CD4-positive, alpha-beta T cell (primary cell): ENCODE results near the gene VSTM2B. TPM values are rescaled to one million over a fixed set of nuclear protein-coding genes. Genes with fewer than 3 reads are reported as not detected.

Source experiments
- ATAC-seq: fragments of 200-7000 bp; cut with Tn5 transposase; one replicate; pipeline ENCODE4 v1.10.0; 2022; ENCODE audit warnings: mild to moderate bottlenecking; ENCODE audit not compliant: poor library complexity
- CTCF ChIA-PET: fragments of 350-600 bp; sonication (Branson Sonifier 250); formaldehyde crosslinking; loops from one replicate; lab custom pipeline; 2021; ENCODE audit warnings: antibody characterized with exemption, inconsistent platforms; lab: Charles Lee
- POLR2A ChIA-PET: fragments of 350-600 bp; sonication (Branson Sonifier 250); formaldehyde crosslinking; loops from one replicate; lab custom pipeline; 2021; ENCODE audit warnings: antibody characterized with exemption, inconsistent platforms; lab: Charles Lee
- DNase-seq, 14 experiments: peaks; one replicate each; pipeline ENCODE4 v3.0.0-alpha.2; 2013 to 2020; ENCODE audit warnings: mixed read lengths in 2 of 14
- H3K27ac ChIP-seq, 2 donors: one replicate each; pipeline versions ENCODE4 v1.5.1 to v1.7.0; 2013; ENCODE audit warnings: low read length in 2 of 2, low read depth in 1 of 2, mild to moderate bottlenecking in 1 of 2
- H3K27me3 ChIP-seq, 2 experiments: 1 replicate in 1 of 2; 2 replicates in 1 of 2; pipeline versions ENCODE4 v1.6.1 to v1.7.0; 2013; ENCODE audit warnings: low read length in 2 of 2, control low read depth in 1 of 2, mild to moderate bottlenecking in 1 of 2, moderate library complexity in 1 of 2; ENCODE audit not compliant: insufficient read depth in 2 of 2, control insufficient read depth in 1 of 2
- H3K36me3 ChIP-seq: one replicate; pipeline ENCODE4 v1.6.1; 2013; ENCODE audit warnings: low read length, control low read depth; ENCODE audit not compliant: insufficient read depth
- H3K4me1 ChIP-seq: one replicate; pipeline ENCODE4 v1.6.1; 2013; ENCODE audit warnings: low read length, control low read depth; ENCODE audit not compliant: insufficient read depth
- H3K4me3 ChIP-seq: one replicate; pipeline ENCODE4 v1.5.1; 2013; ENCODE audit warnings: mild to moderate bottlenecking, low read length, moderate library complexity
- H3K9me3 ChIP-seq, 2 experiments: 1 replicate in 1 of 2; 2 replicates in 1 of 2; pipeline versions ENCODE4 v1.6.1 to v1.7.0; 2013; ENCODE audit warnings: low read length in 2 of 2, mild to moderate bottlenecking in 2 of 2, control low read depth in 1 of 2, moderate library complexity in 1 of 2; ENCODE audit not compliant: control insufficient read depth in 1 of 2, insufficient read depth in 1 of 2
- H3K27ac Mint-ChIP-seq: one replicate; pipeline ENCODE4 v1.8.0; 2020; ENCODE audit warnings: mixed read lengths
- H3K27me3 Mint-ChIP-seq: one replicate; pipeline ENCODE4 v1.8.0; 2021; ENCODE audit warnings: mixed read lengths
- H3K36me3 Mint-ChIP-seq: one replicate; pipeline ENCODE4 v1.8.0; 2021; ENCODE audit warnings: low read depth, mixed read lengths
- H3K4me1 Mint-ChIP-seq: one replicate; pipeline ENCODE4 v1.8.0; 2021; ENCODE audit warnings: low read depth, mixed read lengths
- H3K4me3 Mint-ChIP-seq: one replicate; pipeline ENCODE4 v1.8.0; 2020; ENCODE audit warnings: mild to moderate bottlenecking, mixed read lengths
- H3K9me3 Mint-ChIP-seq: one replicate; pipeline ENCODE4 v1.8.0; 2020; ENCODE audit warnings: mixed read lengths
- CTCF ChIP-seq: fragments of 200-600 bp; IDR thresholded peaks from one replicate; pipeline ENCODE4 v1.8.0; 2022; ENCODE audit warnings: antibody characterized with exemption, mild to moderate bottlenecking
- intact Hi-C, 2 experiments: fragments of 100-400 bp; cut with DNase I in 1 of 2; cut with micrococcal nuclease in 1 of 2; formaldehyde crosslinking; loops; one replicate each; pipeline versions ENCODE4 v1.15.1 to v1.9.0; 2023 to 2025; cut with DNase I, micrococcal nuclease
- total RNA-seq, 174 experiments: library from RNA in 2 of 174; stranded (reverse) in 2 of 174; gene quantifications; one replicate each; pipeline ENCODE4 v1.2.3 and lab custom pipeline; 2021 to 2026

The VSTM2B gene
- total RNA-seq, 2 experiments from 2014 or later = not detected

- Histone ChIP-seq H3K4me3 (no peak overlapping the region), H3K27ac (no peak overlapping the region), H3K9me3 (peaks cover 0 to 9% of the 10 kb centered on the region in 2 experiments), H3K27me3 (peaks cover 31 to 45% of the 10 kb centered on the region in 2 experiments), H3K4me1 (peaks cover 7% of the 10 kb centered on the region), H3K36me3 (no peaks in the 10 kb centered on the region)
- ATAC-seq (no peak), DNase-seq (no peak)
- intact Hi-C loops = no loop called here
- POLR2A ChIA-PET = no interaction called here
- no peaks in the 10 kb centered on the region for H3K9me3 Mint-ChIP-seq
- H3K36me3 Mint-ChIP-seq = no peaks in the 10 kb centered on the region
- H3K4me3 Mint-ChIP-seq = no peak overlapping the region
- no peak for TF ChIP-seq CTCF
- peaks cover 66% of the 10 kb centered on the region for H3K27me3 Mint-ChIP-seq
- H3K4me1 Mint-ChIP-seq = peaks cover 4% of the 10 kb centered on the region
- no peak overlapping the region for H3K27ac Mint-ChIP-seq
- CTCF ChIA-PET = no interaction called here
These were observed 5.4 kb upstream of the VSTM2B start for GRCh38 chr19:29520390-29520789.

DNA sequence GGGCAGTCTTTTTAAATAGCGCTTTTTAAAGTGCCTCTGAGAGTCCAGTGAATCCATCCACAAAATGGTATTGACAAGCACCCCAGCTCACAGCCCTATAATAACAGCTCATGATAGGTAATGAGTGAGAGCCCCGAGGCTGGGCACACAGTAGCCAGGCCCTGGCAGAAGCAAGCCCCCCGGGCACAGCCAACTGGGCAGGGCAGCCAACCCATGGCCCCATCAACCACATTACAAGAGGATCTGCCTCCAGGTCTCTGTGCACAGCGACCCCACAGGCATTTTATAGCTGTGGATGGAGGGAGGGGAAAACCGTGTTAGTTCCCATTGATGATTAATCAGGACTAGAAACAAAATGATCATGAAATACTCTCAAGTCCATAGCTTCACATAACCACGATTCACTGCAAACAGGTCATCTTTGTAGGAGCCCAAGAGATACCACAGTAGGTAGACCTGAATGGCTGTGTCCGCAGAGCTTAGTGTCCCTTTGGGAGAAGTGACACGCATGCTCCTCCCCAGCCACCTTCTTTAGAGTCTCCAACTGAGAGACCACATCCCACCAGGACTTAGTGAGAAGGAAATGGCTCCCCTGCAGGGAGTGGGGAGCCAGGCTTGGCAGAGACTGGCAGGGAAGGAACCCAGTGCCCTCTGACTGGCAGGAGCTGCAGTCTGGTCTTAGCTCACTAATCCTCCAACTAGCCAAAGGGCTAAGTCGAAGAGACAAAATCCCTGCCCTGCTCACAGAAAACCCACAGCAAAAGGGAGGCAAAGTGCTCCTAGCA, 4.3 kb upstream of the VSTM2B start:
- H3K36me3 ChIP-seq = no peaks in the 10 kb centered on the region
- TF ChIP-seq CTCF = no peak
- Mint-ChIP-seq H3K4me1 (peaks cover 4% of the 10 kb centered on the region), H3K4me3 (no peak overlapping the region), H3K9me3 (no peaks in the 10 kb centered on the region), H3K27me3 (peaks cover 66% of the 10 kb centered on the region), H3K36me3 (no peaks in the 10 kb centered on the region), H3K27ac (no peak overlapping the region)
- no peak for DNase-seq
- peaks cover 0 to 9% of the 10 kb centered on the region in 2 experiments for H3K9me3 ChIP-seq
- no peak overlapping the region for H3K4me3 ChIP-seq
- intact Hi-C loops = no loop called here
- no peak for ATAC-seq
- no peak overlapping the region for H3K27ac ChIP-seq
- ChIA-PET CTCF (no interaction called here), POLR2A (no interaction called here)
- peaks cover 34 to 50% of the 10 kb centered on the region in 2 experiments for H3K27me3 ChIP-seq
- H3K4me1 ChIP-seq = peaks cover 13% of the 10 kb centered on the region

GRCh38 chr19:29523568-29523967, 2.2 kb upstream of the VSTM2B start:
- Mint-ChIP-seq H3K9me3 (no peaks in the 10 kb centered on the region), H3K36me3 (no peaks in the 10 kb centered on the region), H3K4me1 (peaks cover 14% of the 10 kb centered on the region), H3K27me3 (peaks cover 74% of the 10 kb centered on the region), H3K27ac (no peak overlapping the region), H3K4me3 (no peak overlapping the region)
- DNase-seq (no peak), ATAC-seq (no peak)
- peaks cover 34% of the 10 kb centered on the region for H3K4me1 ChIP-seq
- ChIA-PET CTCF (no interaction called here), POLR2A (no interaction called here)
- peaks cover 46 to 70% of the 10 kb centered on the region in 2 experiments for H3K27me3 ChIP-seq
- intact Hi-C loops = no loop called here
- H3K9me3 ChIP-seq = peaks cover 0 to 14% of the 10 kb centered on the region in 2 experiments
- H3K4me3 ChIP-seq = no peak overlapping the region
- no peaks in the 10 kb centered on the region for H3K36me3 ChIP-seq
- no peak overlapping the region for H3K27ac ChIP-seq
- no peak for TF ChIP-seq CTCF
